ENCODE data around the gene SPI1. TPM values are rescaled to one million over a fixed set of nuclear protein-coding genes. Genes with fewer than 3 reads are reported as not detected.

The SPI1 gene
- total RNA-seq, 1 experiment from 2014 or later, result not detected

DNA sequence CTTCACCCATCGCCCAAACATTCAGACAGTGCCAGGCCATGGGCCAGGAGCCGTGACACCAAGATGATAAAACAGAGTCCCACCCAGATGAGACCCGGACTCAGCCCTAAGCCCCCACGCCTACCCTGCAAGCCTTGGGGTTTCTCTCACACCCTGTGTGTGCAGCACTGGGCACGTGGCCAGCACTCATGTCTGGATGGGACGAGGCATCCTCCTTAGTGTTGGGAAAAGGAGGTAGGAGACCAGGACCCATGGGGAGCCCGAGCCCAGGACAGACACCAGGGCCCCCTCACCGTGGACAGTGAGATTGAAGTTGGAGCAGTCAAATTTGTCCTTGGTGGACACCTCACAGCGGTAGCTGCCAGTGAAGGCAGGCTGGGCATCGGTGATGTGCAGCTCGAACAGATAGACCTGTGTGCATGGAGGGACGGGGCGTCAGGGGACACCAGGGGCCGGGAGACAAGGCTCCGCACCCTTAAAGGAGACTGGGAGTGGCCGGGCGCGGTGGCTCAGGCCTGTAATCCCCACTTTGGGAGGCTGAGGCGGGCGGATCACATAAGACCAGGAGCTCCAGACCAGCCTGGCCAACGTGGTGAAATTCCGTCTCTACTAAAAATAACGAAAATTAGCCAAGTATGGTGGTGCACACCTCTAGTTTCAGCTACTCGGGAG is 30.1 kb downstream of the SPI1 start:
- no peaks in the 10 kb centered on the region for H4K20me1 ChIP-seq (ENCODE audit: control insufficient read depth, insufficient read depth, insufficient read length)
- H2BK5ac ChIP-seq (ENCODE audit: insufficient read length, low read length), result no peak overlapping the region
- TF ChIP-seq CTCF (conservative IDR thresholded peaks at IDR 0.05), result no peak
- H2BK15ac ChIP-seq (ENCODE audit: low read depth, low read length), result no peak overlapping the region
- no peaks in the 10 kb centered on the region for H3K79me1 ChIP-seq (ENCODE audit: insufficient read depth, low read depth, low read length, poor library complexity, severe bottlenecking)
- H3K23me2 ChIP-seq (ENCODE audit: insufficient read length, low read depth, low read length, poor library complexity, severe bottlenecking), result no peaks in the 10 kb centered on the region
- DNase-seq, result no peak
- no peak overlapping the region for H2BK20ac ChIP-seq (ENCODE audit: low read depth, low read length, poor library complexity, severe bottlenecking)
- H3K18ac ChIP-seq (ENCODE audit: insufficient read length, low read depth, low read length), result no peak overlapping the region
- H3K4ac ChIP-seq (ENCODE audit: low read depth, low read length), result no peak overlapping the region
- no peak overlapping the region for H4K5ac ChIP-seq (ENCODE audit: insufficient read length, low read depth, low read length)
- H3K23ac ChIP-seq (ENCODE audit: insufficient read length, low read depth, low read length), result no peak overlapping the region
- no peak overlapping the region for H3K4me2 ChIP-seq (ENCODE audit: insufficient read depth, insufficient read length, low read length)
- no CpG with 5 or more reads among the region's 24 CpGs for WGBS (ENCODE audit: extremely low coverage, insufficient read length, low lambda C conversion rate)
- no peak overlapping the region for H3K9ac ChIP-seq (ENCODE audit: extremely low read depth, insufficient read length, low read length)
- H2AK5ac ChIP-seq (ENCODE audit: insufficient read length, low read length), result no peak overlapping the region
- no peaks in the 10 kb centered on the region for H3K27me3 ChIP-seq (ENCODE audit: insufficient read depth, low read length)
- H4K91ac ChIP-seq (ENCODE audit: insufficient read length, low read depth, low read length), result no peak overlapping the region
- Mint-ChIP-seq H3K27me3 (ENCODE audit: low read depth) (peaks cover 2% of the 10 kb centered on the region; the same call in 1 of the 2 replicates), H3K4me1 (peaks cover 7 to 15% of the 10 kb centered on the region in 2 experiments), H3K4me3 (no peak overlapping the region), H3K36me3 (ENCODE audit: insufficient read depth in 1 of 3, low read depth in 3 of 3) (no peaks in the 10 kb centered on the region), H3K27ac (no peak overlapping the region; a peak in 1 of 7 replicates), H3K9me3 (no peaks in the 10 kb centered on the region)
- no peaks in the 10 kb centered on the region for H3K79me2 ChIP-seq (ENCODE audit: insufficient read depth, low read length)
- no peak overlapping the region for H4K8ac ChIP-seq (replicated peaks; ENCODE audit: insufficient read length, low read depth, low read length)
- no peaks in the 10 kb centered on the region for H3K4me1 ChIP-seq (ENCODE audit: insufficient read depth, low read length)
- H2BK12ac ChIP-seq (ENCODE audit: insufficient read length, low read depth, low read length), result no peak overlapping the region
- H3K56ac ChIP-seq (ENCODE audit: insufficient read length, low read depth, low read length), result no peak overlapping the region
- H3T11ph ChIP-seq (ENCODE audit: low read length), result no peak overlapping the region
- no peak overlapping the region for H2AFZ ChIP-seq (ENCODE audit: low read length)
- H3K9me3 ChIP-seq (ENCODE audit: control insufficient read depth, low read depth, low read length), result no peaks in the 10 kb centered on the region
- H3K14ac ChIP-seq (ENCODE audit: insufficient read depth, low read length), result no peak overlapping the region
- H2BK120ac ChIP-seq (ENCODE audit: low read depth, low read length, poor library complexity, severe bottlenecking), result no peak overlapping the region
- H3K27ac ChIP-seq (ENCODE audit: insufficient read length, low read depth, low read length), result no peak overlapping the region
